BJ (cell line): Measurements from ENCODE around the gene SPRED2. TPM values are rescaled to one million over a fixed set of nuclear protein-coding genes. Genes with fewer than 3 reads are reported as not detected.

ENCODE experiments used
- CTCF ChIA-PET: fragments of 350-600 bp; formaldehyde crosslinking; extraction: SDS; loops from one replicate; lab custom pipeline; 2021; ENCODE audit warnings: antibody characterized with exemption, inconsistent platforms; lab: Yijun Ruan, JAX
- POLR2A ChIA-PET: fragments of 300-600 bp; sonication (Branson Sonifier 250); formaldehyde crosslinking; extraction: SDS; loops from one replicate; lab custom pipeline; 2021; ENCODE audit warnings: antibody characterized with exemption; lab: Charles Lee
- DNase-seq: peaks from one replicate; pipeline ENCODE4 v3.0.0-alpha.2; 2011; ENCODE audit warnings: low read depth
- H3K27me3 ChIP-seq: 2 replicates; pipeline ENCODE4 v1.6.0; 2011; ENCODE audit warnings: low read length; ENCODE audit not compliant: control insufficient read depth, insufficient read depth
- H3K36me3 ChIP-seq: 2 replicates; pipeline ENCODE4 v1.5.1; 2011; ENCODE audit warnings: low read length; ENCODE audit not compliant: control insufficient read depth, insufficient read depth
- H3K4me3 ChIP-seq: 2 replicates; pipeline ENCODE4 v1.5.1; 2011; ENCODE audit warnings: low read depth, mild to moderate bottlenecking, control low read depth, low read length
- CTCF ChIP-seq: IDR thresholded peaks from 2 replicates; pipeline ENCODE4 v1.5.1; 2011; ENCODE audit warnings: low read depth, mild to moderate bottlenecking, control low read depth, inconsistent platforms, low read length, moderate library complexity; ENCODE audit not compliant: insufficient read depth
- polyA plus RNA-seq: library from polyadenylated mRNA; depleted of rRNA; stranded (reverse); fragments of >200 nt; gene quantifications from 2 replicates; pipeline ENCODE4 v1.2.3, GENCODE V29; 2011

SPRED2 gene
- polyA plus RNA-seq, 1 experiment = 13.1 TPM

GRCh38 chr2:65373365-65373918 lies 59.0 kb downstream of the SPRED2 start:
- POLR2A ChIA-PET = no interaction called here
- Histone ChIP-seq H3K4me3 (no peak overlapping the region), H3K27me3 (no peaks in the 10 kb centered on the region), H3K36me3 (no peaks in the 10 kb centered on the region)
- DNase-seq = no peak
- no peak for TF ChIP-seq CTCF
- CTCF ChIA-PET = interaction anchor here (1.0 to 1.7 kb wide), 3 partner anchors 9 to 12 kb away, joined by 3 to 5 read pairs (median 4); no protein-coding TSS in a partner anchor

GRCh38 chr2:65372619-65373018 lies 59.8 kb downstream of the SPRED2 start:
- H3K4me3 ChIP-seq = no peak overlapping the region
- ChIA-PET CTCF (interaction anchor here (1.0 to 1.7 kb wide), 3 partner anchors 8 to 13 kb away, joined by 3 to 5 read pairs (median 4); no protein-coding TSS in a partner anchor), POLR2A (no interaction called here)
- no peak for TF ChIP-seq CTCF
- H3K27me3 ChIP-seq = no peaks in the 10 kb centered on the region
- no peak for DNase-seq
- H3K36me3 ChIP-seq = no peaks in the 10 kb centered on the region

GRCh38 chr2:65371074-65371434 lies 61.3 kb downstream of the SPRED2 start:
- H3K27me3 ChIP-seq = no peaks in the 10 kb centered on the region
- ChIA-PET POLR2A (no interaction called here), CTCF (interaction anchor here (0.8 to 2.2 kb wide), 2 partner anchors 9 to 12 kb away, joined by 5 to 8 read pairs; no protein-coding TSS in a partner anchor)
- no peak overlapping the region for H3K4me3 ChIP-seq
- H3K36me3 ChIP-seq = no peaks in the 10 kb centered on the region
- no peak for DNase-seq
- no peak for TF ChIP-seq CTCF

GRCh38 chr2:65370387-65371073 lies 61.9 kb downstream of the SPRED2 start:
- POLR2A ChIA-PET = interaction anchor here (0.6 kb wide), 1 partner anchor 1202 kb away, joined by 3 read pairs; no protein-coding TSS in a partner anchor
- TF ChIP-seq CTCF = no peak
- Histone ChIP-seq H3K27me3 (no peaks in the 10 kb centered on the region), H3K36me3 (no peaks in the 10 kb centered on the region), H3K4me3 (no peak overlapping the region)
- CTCF ChIA-PET = interaction anchor here (0.8 to 2.2 kb wide), 2 partner anchors 9 to 13 kb away, joined by 5 to 8 read pairs; no protein-coding TSS in a partner anchor
- no peak for DNase-seq

- POLR2A ChIA-PET = interaction anchor here (0.6 kb wide), 1 partner anchor 1203 kb away, joined by 3 read pairs; no protein-coding TSS in a partner anchor
- CTCF ChIA-PET = interaction anchor here (0.8 kb wide), 1 partner anchor 8 kb away, joined by 5 read pairs; no protein-coding TSS in a partner anchor
Measured at GRCh38 chr2:65369980-65370379, 62.4 kb downstream of the SPRED2 start.

More at GRCh38 chr2:65369980-65370379, 62.4 kb downstream of the SPRED2 start:
- no peak overlapping the region for H3K4me3 ChIP-seq
- TF ChIP-seq CTCF = no peak
- no peaks in the 10 kb centered on the region for H3K36me3 ChIP-seq
- no peak for DNase-seq
- H3K27me3 ChIP-seq = no peaks in the 10 kb centered on the region
